ENCODE measurements around the gene OR10D3. TPM values are rescaled to one million over a fixed set of nuclear protein-coding genes. Genes with fewer than 3 reads are reported as not detected.

OR10D3 gene
- total RNA-seq, 1 experiment from 2014 or later, result 0.15 TPM

DNA sequence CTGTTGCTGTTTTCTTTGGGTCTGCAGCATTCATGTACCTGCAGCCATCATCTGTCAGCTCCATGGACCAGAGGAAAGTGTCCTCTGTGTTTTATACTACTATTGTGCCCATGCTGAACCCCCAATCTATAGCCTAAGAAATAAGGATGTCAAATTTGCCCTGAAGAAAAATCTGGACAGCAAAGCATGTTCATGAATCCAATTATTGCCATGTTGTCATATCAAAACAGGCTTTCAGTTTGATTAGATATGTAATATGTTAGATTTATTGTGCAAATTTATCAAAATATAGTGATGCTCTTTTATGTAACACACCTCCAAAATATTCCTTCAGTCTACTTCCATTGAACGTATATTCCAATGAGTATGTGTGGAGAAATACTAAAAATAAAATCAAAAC is 42.3 kb downstream of the OR10D3 start:
- H3F3A ChIP-seq (ENCODE audit: low read length, unreplicated experiment), result no peaks in the 10 kb centered on the region
- no peak overlapping the region for H3K4me3 ChIP-seq (ENCODE audit: low read length)
- POLR2A ChIA-PET (ENCODE audit: unreplicated experiment), result no interaction called here
- no peak overlapping the region for H3K4me2 ChIP-seq (ENCODE audit: low read length)
- no peaks in the 10 kb centered on the region for H3K9me2 ChIP-seq (replicated peaks; ENCODE audit: low read length)
- H3K79me2 ChIP-seq (ENCODE audit: low read length), result no peaks in the 10 kb centered on the region
- H3K36me3 ChIP-seq (ENCODE audit: low read depth, low read length), result no peaks in the 10 kb centered on the region
- no peaks in the 10 kb centered on the region for H3K4me1 ChIP-seq (ENCODE audit: insufficient read depth, low read length)
- H3K27me3 ChIP-seq (ENCODE audit: low read length), result peaks cover 48% of the 10 kb centered on the region
- TF ChIP-seq EZH2 (IDR thresholded peaks at IDR 0.05; ENCODE audit: low read length, unreplicated experiment) (no peak), EZH2phosphoT487 (IDR thresholded peaks at IDR 0.05; ENCODE audit: borderline replicate concordance, low read length) (no peak)
- TF ChIP-seq, protein P1, sequence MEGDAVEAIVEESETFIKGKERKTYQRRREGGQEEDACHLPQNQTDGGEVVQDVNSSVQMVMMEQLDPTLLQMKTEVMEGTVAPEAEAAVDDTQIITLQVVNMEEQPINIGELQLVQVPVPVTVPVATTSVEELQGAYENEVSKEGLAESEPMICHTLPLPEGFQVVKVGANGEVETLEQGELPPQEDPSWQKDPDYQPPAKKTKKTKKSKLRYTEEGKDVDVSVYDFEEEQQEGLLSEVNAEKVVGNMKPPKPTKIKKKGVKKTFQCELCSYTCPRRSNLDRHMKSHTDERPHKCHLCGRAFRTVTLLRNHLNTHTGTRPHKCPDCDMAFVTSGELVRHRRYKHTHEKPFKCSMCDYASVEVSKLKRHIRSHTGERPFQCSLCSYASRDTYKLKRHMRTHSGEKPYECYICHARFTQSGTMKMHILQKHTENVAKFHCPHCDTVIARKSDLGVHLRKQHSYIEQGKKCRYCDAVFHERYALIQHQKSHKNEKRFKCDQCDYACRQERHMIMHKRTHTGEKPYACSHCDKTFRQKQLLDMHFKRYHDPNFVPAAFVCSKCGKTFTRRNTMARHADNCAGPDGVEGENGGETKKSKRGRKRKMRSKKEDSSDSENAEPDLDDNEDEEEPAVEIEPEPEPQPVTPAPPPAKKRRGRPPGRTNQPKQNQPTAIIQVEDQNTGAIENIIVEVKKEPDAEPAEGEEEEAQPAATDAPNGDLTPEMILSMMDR (conservative IDR thresholded peaks at IDR 0.05; ENCODE audit: low read depth, low read length), result no peak
- no peak overlapping the region for H2AFZ ChIP-seq (ENCODE audit: low read length)
- H3K9ac ChIP-seq (ENCODE audit: low read length), result no peak overlapping the region
- H3K27ac ChIP-seq (ENCODE audit: low read length), result no peak overlapping the region
- CTCF ChIA-PET, result no interaction called here
- no peak for DNase-seq
- H3K9me3 ChIP-seq (ENCODE audit: low read length), result no peaks in the 10 kb centered on the region
- ATAC-seq, result no peak
- H4K20me1 ChIP-seq (ENCODE audit: low read length), result no peaks in the 10 kb centered on the region
- intact Hi-C loops (cut with micrococcal nuclease), result no loop called here
- no TSS peak for BruUV-seq (replicated peaks)

DNA sequence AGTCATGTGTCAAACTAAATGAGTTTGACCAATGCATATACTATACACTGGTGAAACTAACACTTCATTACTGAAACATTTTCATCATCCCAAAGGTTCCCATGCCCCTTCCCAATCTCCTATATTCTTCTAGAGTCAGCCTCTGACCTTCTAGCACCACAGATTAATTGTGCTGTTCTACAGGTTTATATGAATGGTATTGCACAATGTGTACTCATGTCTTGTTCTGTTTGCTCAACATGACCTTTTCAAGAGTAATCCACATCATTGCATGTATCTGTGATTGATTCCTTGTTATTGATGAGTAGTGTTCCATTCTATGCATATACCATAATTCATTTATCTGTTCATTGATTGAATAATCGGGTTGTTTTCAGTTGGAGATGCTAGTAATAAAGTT is 50.2 kb downstream of the OR10D3 start:
- no peak overlapping the region for H3K27ac ChIP-seq (ENCODE audit: low read length)
- ATAC-seq (no peak), DNase-seq (no peak)
- no peak overlapping the region for H3K4me2 ChIP-seq (ENCODE audit: low read length)
- H4K20me1 ChIP-seq (ENCODE audit: low read length), result no peaks in the 10 kb centered on the region
- peaks cover 7% of the 10 kb centered on the region for H3K27me3 ChIP-seq (ENCODE audit: low read length)
- BruUV-seq (replicated peaks), result no TSS peak
- H3F3A ChIP-seq (ENCODE audit: low read length, unreplicated experiment), result no peaks in the 10 kb centered on the region
- H3K9ac ChIP-seq (ENCODE audit: low read length), result no peak overlapping the region
- no peak overlapping the region for H2AFZ ChIP-seq (ENCODE audit: low read length)
- TF ChIP-seq EZH2 (IDR thresholded peaks at IDR 0.05; ENCODE audit: low read length, unreplicated experiment), result no peak
- no peak for TF ChIP-seq EZH2phosphoT487 (IDR thresholded peaks at IDR 0.05; ENCODE audit: borderline replicate concordance, low read length)
- TF ChIP-seq, protein P1 (conservative IDR thresholded peaks at IDR 0.05; ENCODE audit: low read depth, low read length), result no peak
- no peaks in the 10 kb centered on the region for H3K9me2 ChIP-seq (replicated peaks; ENCODE audit: low read length)
- no peaks in the 10 kb centered on the region for H3K4me1 ChIP-seq (ENCODE audit: insufficient read depth, low read length)
- H3K79me2 ChIP-seq (ENCODE audit: low read length), result no peaks in the 10 kb centered on the region
- ChIA-PET POLR2A (ENCODE audit: unreplicated experiment) (no interaction called here), CTCF (no interaction called here)
- no peak overlapping the region for H3K4me3 ChIP-seq (ENCODE audit: low read length)
- H3K36me3 ChIP-seq (ENCODE audit: low read depth, low read length), result no peaks in the 10 kb centered on the region
- intact Hi-C loops (cut with micrococcal nuclease), result no loop called here
- H3K9me3 ChIP-seq (ENCODE audit: low read length), result no peaks in the 10 kb centered on the region

Other genes with a start within 250 kb of the OR10D3 start
- not detected in 2 replicates for gene OR4D5, start 243.7 kb upstream of the OR10D3 start, total RNA-seq (2014; rRNA removed)
- not detected in 2 replicates for gene OR6T1, start 239.5 kb upstream of the OR10D3 start, total RNA-seq (2014; rRNA removed)
- gene OR10S1, start 205.6 kb upstream of the OR10D3 start, total RNA-seq (2014; rRNA removed), result not detected in 2 replicates
- gene OR10G6, start 188.2 kb upstream of the OR10D3 start, total RNA-seq (2014; rRNA removed), result not detected in 2 replicates
- not detected in 2 replicates for gene OR10G4, start 170.3 kb upstream of the OR10D3 start, total RNA-seq (2014; rRNA removed)
- gene OR10G9, start 160.3 kb upstream of the OR10D3 start, total RNA-seq (2014; rRNA removed), result not detected in 2 replicates
- not detected in 2 replicates for gene OR10G8, start 156.5 kb upstream of the OR10D3 start, total RNA-seq (2014; rRNA removed)
- not detected in 2 replicates for gene OR10G7, start 142.0 kb upstream of the OR10D3 start, total RNA-seq (2014; rRNA removed)
- gene VWA5A, start 67.9 kb upstream of the OR10D3 start, total RNA-seq (2014; rRNA removed), result 0.17 TPM in 1 of 2 replicates, not detected in the other
- gene OR8G1, start 57.8 kb downstream of the OR10D3 start, total RNA-seq (2014; rRNA removed), result not detected in 2 replicates
- 0.26 and 0.46 TPM in 2 replicates for gene OR8G5, start 73.0 kb downstream of the OR10D3 start, total RNA-seq (2014; rRNA removed)
- not detected in 2 replicates for gene OR8D1, start 130.6 kb downstream of the OR10D3 start, total RNA-seq (2014; rRNA removed)
- gene OR8D2, start 136.9 kb downstream of the OR10D3 start, total RNA-seq (2014; rRNA removed), result not detected in 2 replicates
- gene OR8B2, start 201.2 kb downstream of the OR10D3 start, total RNA-seq (2014; rRNA removed), result not detected in 2 replicates
- gene OR8B3, start 215.7 kb downstream of the OR10D3 start, total RNA-seq (2014; rRNA removed), result not detected in 2 replicates
- not detected in 2 replicates for gene OR8B4, start 241.5 kb downstream of the OR10D3 start, total RNA-seq (2014; rRNA removed)